ENCODE measurements around the gene SFXN5. TPM values are rescaled to one million over a fixed set of nuclear protein-coding genes. Genes with fewer than 3 reads are reported as not detected.

The SFXN5 gene
- total and polyA plus RNA-seq, 2 donors (not counting 3 experiments of a cell fraction or from before 2014, with no cell fraction given), result 18.7 to 28.6 TPM

DNA sequence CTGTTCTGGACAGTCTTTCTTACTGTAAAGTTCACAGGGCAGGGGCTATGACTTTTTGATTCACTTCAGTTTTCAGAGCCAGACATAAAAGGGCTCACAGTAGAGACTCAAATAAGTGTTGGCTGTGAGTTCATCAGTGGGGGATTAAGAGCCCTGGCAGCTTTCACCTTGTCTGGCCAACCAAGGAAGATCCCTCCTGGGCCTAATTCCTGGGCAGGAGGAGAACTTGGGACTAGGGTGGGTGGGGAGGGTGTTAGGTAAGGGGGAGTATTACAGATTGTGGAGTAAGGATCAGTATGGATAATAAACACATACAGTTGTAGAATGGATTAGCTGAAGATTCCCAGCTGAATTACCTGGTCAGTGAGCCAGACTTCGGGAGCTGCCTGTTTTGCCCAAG, 904 bp upstream of the SFXN5 start:
- FAIRE-seq (no peak), DNase-seq (ENCODE audit: low read depth, low spot score) (no peak)
- Histone ChIP-seq H3K9me1 (replicated peaks; ENCODE audit: control insufficient read depth, extremely low read depth, insufficient read depth, low read length) (no peaks in the 10 kb centered on the region), H3K9me3 (replicated peaks; ENCODE audit: control insufficient read depth, insufficient read depth, low read length) (no peaks in the 10 kb centered on the region), H3K4me3 (replicated peaks in 1 of 3; ENCODE audit: insufficient read depth in 1 of 3, low read depth in 1 of 3, low read length in 3 of 3) (no peak overlapping the region), H3K36me3 (ENCODE audit: control insufficient read depth in 2 of 2, extremely low read depth in 1 of 2, insufficient read depth in 2 of 2, low read length in 2 of 2) (peaks cover 3 to 16% of the 10 kb centered on the region in 2 experiments), H3K79me2 (ENCODE audit: control insufficient read depth, insufficient read depth, low read length) (peaks cover 31% of the 10 kb centered on the region), H3K4me2 (ENCODE audit: insufficient read depth, low read length) (peak overlapping the region; percentile 81), H3K27ac (ENCODE audit: insufficient read depth, low read depth, low read length) (no peak overlapping the region), H3K4me1 (ENCODE audit: control insufficient read depth, extremely low read depth, insufficient read depth, low read length) (peaks cover 12% of the 10 kb centered on the region), H4K20me1 (replicated peaks; ENCODE audit: control insufficient read depth, extremely low read depth, insufficient read depth, low read length) (no peaks in the 10 kb centered on the region), H3K27me3 (ENCODE audit: control insufficient read depth in 2 of 2, insufficient read depth in 2 of 2, low read length in 2 of 2) (no peaks in the 10 kb centered on the region), H3K9ac (replicated peaks; ENCODE audit: extremely low read depth, insufficient read depth, low read length) (no peak overlapping the region), H2AFZ (ENCODE audit: low read depth, low read length) (no peak overlapping the region)
- CTCF ChIA-PET, result interaction anchor here (0.9 to 2.2 kb wide), 5 partner anchors 78 to 179 kb away, joined by 3 to 7 read pairs (median 5); no protein-coding TSS in a partner anchor
- no peak for TF ChIP-seq POLR2A (IDR thresholded peaks at IDR 0.05; ENCODE audit: low read depth, low read length)
- TF ChIP-seq, protein P1, sequence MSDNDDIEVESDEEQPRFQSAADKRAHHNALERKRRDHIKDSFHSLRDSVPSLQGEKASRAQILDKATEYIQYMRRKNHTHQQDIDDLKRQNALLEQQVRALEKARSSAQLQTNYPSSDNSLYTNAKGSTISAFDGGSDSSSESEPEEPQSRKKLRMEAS (IDR thresholded peaks at IDR 0.05; ENCODE audit: insufficient read depth, insufficient read length), result no peak
- no peak for TF ChIP-seq EZH2 (IDR thresholded peaks at IDR 0.05; ENCODE audit: borderline replicate concordance, low read depth, low read length, severe bottlenecking)
- dilution Hi-C loops (cut with MboI; ENCODE audit: extremely low pct_ligation_motif_present, low sequenced_read_pairs), result no loop called here
- BruUV-seq (replicated peaks), result no TSS peak
- intact Hi-C loops (cut with micrococcal nuclease), result no loop called here
- POLR2A ChIA-PET, result no interaction called here

DNA sequence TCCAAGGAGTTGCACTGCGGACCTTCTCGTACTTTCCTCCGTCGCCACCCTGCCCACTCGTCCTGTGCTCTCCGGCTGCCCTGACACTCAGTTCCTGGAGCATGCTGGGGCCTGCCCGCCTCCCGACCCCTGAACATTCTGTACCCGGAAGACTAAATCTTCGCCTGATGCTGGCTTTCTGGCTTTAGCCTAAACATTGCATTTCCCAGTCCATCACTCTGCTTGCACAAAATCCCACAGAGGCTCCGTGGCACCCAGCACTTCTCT, 550 bp upstream of the SFXN5 start:
- H2AFZ ChIP-seq (ENCODE audit: low read depth, low read length), result peak overlapping the region; percentile 37
- peaks cover 31% of the 10 kb centered on the region for H3K79me2 ChIP-seq (ENCODE audit: control insufficient read depth, insufficient read depth, low read length)
- intact Hi-C loops (cut with micrococcal nuclease), result no loop called here
- H3K9ac ChIP-seq (replicated peaks; ENCODE audit: extremely low read depth, insufficient read depth, low read length), result peak overlapping the region; percentile 85
- H4K20me1 ChIP-seq (replicated peaks; ENCODE audit: control insufficient read depth, extremely low read depth, insufficient read depth, low read length), result no peaks in the 10 kb centered on the region
- H3K9me3 ChIP-seq (replicated peaks; ENCODE audit: control insufficient read depth, insufficient read depth, low read length), result no peaks in the 10 kb centered on the region
- peak overlapping the region; percentile 56 to 86 (median 77) for H3K4me3 ChIP-seq (replicated peaks in 1 of 3; ENCODE audit: insufficient read depth in 1 of 3, low read depth in 1 of 3, low read length in 3 of 3)
- H3K4me2 ChIP-seq (ENCODE audit: insufficient read depth, low read length), result peak overlapping the region; percentile 81
- H3K27me3 ChIP-seq (ENCODE audit: control insufficient read depth in 2 of 2, insufficient read depth in 2 of 2, low read length in 2 of 2), result no peaks in the 10 kb centered on the region
- peaks cover 3 to 15% of the 10 kb centered on the region in 2 experiments for H3K36me3 ChIP-seq (ENCODE audit: control insufficient read depth in 2 of 2, extremely low read depth in 1 of 2, insufficient read depth in 2 of 2, low read length in 2 of 2)
- FAIRE-seq, result no peak
- TF ChIP-seq JUN (IDR thresholded peaks at IDR 0.05; ENCODE audit: borderline replicate concordance, insufficient read depth, insufficient read length, low read depth), result no peak
- TF ChIP-seq GATA2 (IDR thresholded peaks at IDR 0.05; ENCODE audit: insufficient read depth, insufficient read length, low read depth, low read length), result no peak
- TF ChIP-seq POLR2A (IDR thresholded peaks at IDR 0.05; ENCODE audit: low read depth, low read length), result peak; percentile 12
- no peak for TF ChIP-seq EZH2 (IDR thresholded peaks at IDR 0.05; ENCODE audit: borderline replicate concordance, low read depth, low read length, severe bottlenecking)
- no peak for DNase-seq (ENCODE audit: low read depth, low spot score)
- dilution Hi-C loops (cut with MboI; ENCODE audit: extremely low pct_ligation_motif_present, low sequenced_read_pairs), result no loop called here
- ChIA-PET CTCF (interaction anchor here (0.9 to 2.2 kb wide), 8 partner anchors 12 to 179 kb away, joined by 3 to 7 read pairs (median 4); no protein-coding TSS in a partner anchor), POLR2A (no interaction called here)
- BruUV-seq (replicated peaks), result TSS peak; percentile 30
- no peaks in the 10 kb centered on the region for H3K9me1 ChIP-seq (replicated peaks; ENCODE audit: control insufficient read depth, extremely low read depth, insufficient read depth, low read length)
- H3K27ac ChIP-seq (ENCODE audit: insufficient read depth, low read depth, low read length), result peak overlapping the region; percentile 75
- H3K4me1 ChIP-seq (ENCODE audit: control insufficient read depth, extremely low read depth, insufficient read depth, low read length), result peaks cover 12% of the 10 kb centered on the region
